Measurements from ENCODE around the gene ARHGEF17. TPM values are rescaled to one million over a fixed set of nuclear protein-coding genes. Genes with fewer than 3 reads are reported as not detected.

Gene ARHGEF17
- total RNA-seq, 1 donor from 2014 or later: 16.3 TPM

Other genes starting within 250 kb of the ARHGEF17 start
- gene FCHSD2, start 166.0 kb upstream of the ARHGEF17 start, total RNA-seq: 57.9 TPM
- gene P2RY2, start 90.0 kb upstream of the ARHGEF17 start, total RNA-seq: not detected
- under 0.01 TPM for gene P2RY6, start 35.9 kb upstream of the ARHGEF17 start, total RNA-seq
- 2.0 TPM for gene RELT, start 68.1 kb downstream of the ARHGEF17 start, total RNA-seq

Measured in frontal cortex (tissue), 1 donor.